Left lobe of liver (tissue), 2 donors: ENCODE data around the gene TUBAL3. TPM values are rescaled to one million over a fixed set of nuclear protein-coding genes. Genes with fewer than 3 reads are reported as not detected.
"Not testable (repeated sequence)": the region's sequence is repeated elsewhere in the genome, so short reads cannot be mapped to it uniquely, and the experiment has no call there.

Experiments
- ATAC-seq: fragments of 200-7000 bp; cut with Tn5 transposase; one replicate; pipeline ENCODE4 v1.9.1; 2020; ENCODE audit warnings: mild to moderate bottlenecking, moderate library complexity
- DNase-seq: peaks from one replicate; pipeline ENCODE4 v3.0.0-alpha.2; 2020; ENCODE audit warnings: low spot score
- total RNA-seq: library from RNA; stranded (reverse); gene quantifications from one replicate; pipeline ENCODE4 v1.2.1, GENCODE V29; 2021
- donor health status: DM: no; HTN: no; CAD: no; lungs with moderate emphysema.
- donor health status: DM: no; HTN: yes; CAD: no.

TUBAL3 gene
- total RNA-seq, 1 donor from 2014 or later = not detected

DNA sequence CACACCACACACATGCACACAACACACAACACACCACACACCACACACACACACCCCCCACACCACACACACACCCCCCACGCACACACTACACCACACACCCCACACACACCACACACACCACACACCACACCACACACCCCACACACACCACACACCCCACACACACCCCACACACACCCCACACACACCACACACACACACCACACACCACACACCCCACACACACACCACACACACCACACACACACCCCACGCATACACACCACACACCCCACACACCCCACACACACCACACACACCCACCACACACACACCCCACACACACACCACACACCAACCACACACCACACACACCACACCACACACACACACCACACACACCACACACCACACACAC, 23.4 kb downstream of the TUBAL3 start:
- DNase-seq (no peak), ATAC-seq (no peak)

DNA sequence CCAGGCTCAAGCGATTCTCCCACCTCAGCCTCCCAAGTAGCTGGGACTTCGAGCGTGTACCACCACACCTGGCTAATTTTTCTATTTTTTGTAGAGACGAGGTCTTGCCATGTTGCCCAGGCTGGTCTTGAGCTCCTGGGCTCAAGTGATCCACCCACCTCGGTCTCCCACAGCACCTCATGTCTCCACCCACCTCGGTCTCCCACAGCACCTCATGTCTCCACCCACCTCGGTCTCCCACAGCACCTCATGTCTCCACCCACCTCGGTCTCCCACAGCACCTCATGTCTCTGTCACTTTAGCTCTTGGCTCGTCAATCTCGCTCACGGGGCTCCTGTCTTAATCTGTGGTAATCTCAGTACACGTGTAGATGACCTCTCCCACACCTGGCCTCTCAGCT, 24.2 kb downstream of the TUBAL3 start:
- DNase-seq, ATAC-seq: not testable (repeated sequence)

DNA sequence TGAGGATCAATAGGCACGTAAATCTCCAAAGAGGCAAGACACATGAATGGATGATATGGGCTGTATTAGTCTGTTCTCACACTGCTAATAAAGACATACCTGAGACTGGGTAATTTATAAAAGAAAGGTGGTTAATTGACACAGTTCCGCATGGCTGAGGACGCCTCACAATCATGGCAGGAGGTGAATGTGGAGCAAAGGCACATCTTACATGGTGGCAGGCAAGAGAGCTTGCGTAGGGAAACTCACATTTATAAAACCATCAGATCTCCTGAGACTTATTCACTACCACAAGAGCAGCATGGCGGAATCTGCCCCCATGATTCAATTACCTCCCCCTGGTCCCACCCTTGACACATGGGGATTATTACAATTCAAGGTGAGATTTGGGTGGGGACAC, 25.4 kb downstream of the TUBAL3 start:
- not testable (repeated sequence) for ATAC-seq, DNase-seq

DNA sequence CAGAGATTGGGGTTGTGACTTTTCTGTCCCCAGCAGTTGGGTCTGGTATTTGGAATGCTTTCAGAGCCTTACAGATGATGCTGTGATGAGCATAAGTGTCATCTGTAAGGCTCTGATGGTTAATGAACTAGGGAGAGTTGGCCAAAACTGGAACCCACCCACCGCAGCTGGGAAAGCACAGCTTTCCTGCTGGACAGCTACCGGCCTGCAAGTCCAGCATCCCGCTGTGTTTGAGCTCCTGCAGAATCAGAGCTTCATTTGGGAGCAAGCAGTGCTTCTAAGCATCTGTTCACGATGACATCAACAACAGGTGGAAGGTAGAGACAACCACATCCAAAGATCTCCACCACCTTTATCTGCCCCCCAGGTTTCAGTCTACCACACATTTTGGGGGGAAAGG, 28.2 kb downstream of the TUBAL3 start:
- no peak for ATAC-seq

DNA sequence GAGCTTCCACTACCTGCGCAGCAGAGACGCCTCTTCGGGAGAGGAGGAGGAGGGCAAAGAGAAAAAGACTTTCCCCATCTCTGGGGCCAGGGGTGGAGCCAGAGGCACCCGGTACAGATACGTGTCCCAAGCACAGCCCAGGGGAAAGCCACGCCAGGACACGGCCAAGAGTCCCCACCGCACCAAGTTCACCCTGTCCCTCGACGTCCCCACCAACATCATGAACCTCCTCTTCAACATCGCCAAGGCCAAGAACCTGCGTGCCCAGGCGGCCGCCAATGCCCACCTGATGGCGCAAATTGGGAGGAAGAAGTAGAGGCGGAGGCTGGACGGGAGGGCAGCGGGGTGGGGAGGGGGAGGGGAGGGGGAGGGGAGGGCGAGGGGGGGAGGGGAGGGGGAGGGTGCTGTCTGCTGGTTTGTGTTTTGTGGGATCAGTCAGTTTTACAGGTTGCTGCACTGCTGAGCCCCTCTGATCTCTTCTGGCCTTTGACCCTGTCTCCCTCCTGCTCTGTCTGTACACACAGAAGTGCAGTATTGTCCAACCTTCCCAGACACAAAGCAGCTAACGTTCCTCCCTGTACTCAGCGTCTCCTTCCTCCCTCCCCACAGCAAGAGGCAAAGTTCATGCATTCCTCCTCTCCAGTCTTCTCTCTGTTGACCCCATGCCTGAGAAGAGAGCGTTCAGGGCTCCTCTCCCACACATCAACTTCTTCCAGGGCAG, 30.6 kb downstream of the TUBAL3 start:
- ATAC-seq (no peak), DNase-seq (no peak)

More for the DNA sequence above, 28.2 kb downstream of the TUBAL3 start:
- no peak for DNase-seq

DNA sequence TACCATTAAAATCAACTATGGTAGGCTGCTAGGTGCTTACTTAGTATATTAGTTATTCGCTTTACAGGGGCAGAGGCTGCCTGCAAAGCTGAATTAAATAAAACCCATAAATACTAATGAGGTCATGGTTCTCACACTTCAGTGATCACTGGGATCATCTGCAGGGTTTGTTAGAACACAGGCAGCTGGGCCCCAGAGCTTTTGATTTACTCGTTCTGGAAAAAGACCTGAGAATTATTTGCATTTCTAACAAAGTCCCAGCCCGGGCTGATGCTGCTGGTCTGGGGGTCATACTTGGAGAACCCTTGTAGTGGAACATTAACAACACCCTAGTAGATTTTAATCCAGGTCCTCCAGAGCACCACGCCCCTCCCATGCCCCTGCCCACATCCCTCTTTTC, 31.3 kb downstream of the TUBAL3 start:
- ATAC-seq (no peak), DNase-seq (no peak)

DNA sequence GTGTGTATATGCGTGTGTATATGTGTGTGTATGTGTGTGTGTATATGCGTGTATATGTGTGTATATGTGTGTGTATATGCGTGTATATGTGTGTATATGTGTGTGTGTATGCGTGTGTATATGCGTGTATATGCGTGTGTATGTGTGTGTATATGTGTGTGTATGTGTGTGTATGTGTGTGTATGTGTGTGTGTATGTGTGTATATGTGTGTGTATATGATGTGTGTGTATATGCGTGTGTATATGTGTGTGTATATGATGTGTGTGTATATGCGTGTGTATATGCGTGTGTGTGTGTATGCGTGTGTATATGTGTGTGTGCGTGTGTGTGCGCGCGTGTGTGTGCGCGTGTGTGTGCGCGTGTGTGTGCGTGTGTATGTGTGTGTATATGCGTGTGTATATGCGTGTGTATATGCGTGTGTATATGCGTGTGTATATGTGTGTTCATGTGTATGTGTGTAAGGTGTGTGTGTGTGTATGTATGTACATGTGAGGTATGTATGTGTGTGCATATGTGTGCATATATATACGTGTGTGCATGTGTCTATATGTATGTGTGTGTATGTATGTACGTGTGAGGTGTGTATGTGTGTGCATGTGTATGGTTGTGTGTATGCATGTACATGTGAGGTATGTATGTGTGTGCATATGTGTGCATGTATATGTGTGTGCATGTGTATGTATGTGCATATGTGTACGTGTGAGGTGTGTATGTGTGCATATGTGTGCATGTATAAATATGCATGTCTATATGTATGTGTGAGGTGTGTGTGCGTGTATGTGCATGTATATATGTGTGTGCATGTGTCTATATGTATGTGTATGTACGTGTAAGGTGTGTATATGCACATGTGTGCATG, 33.9 kb downstream of the TUBAL3 start:
- ATAC-seq (no peak), DNase-seq (no peak)

DNA sequence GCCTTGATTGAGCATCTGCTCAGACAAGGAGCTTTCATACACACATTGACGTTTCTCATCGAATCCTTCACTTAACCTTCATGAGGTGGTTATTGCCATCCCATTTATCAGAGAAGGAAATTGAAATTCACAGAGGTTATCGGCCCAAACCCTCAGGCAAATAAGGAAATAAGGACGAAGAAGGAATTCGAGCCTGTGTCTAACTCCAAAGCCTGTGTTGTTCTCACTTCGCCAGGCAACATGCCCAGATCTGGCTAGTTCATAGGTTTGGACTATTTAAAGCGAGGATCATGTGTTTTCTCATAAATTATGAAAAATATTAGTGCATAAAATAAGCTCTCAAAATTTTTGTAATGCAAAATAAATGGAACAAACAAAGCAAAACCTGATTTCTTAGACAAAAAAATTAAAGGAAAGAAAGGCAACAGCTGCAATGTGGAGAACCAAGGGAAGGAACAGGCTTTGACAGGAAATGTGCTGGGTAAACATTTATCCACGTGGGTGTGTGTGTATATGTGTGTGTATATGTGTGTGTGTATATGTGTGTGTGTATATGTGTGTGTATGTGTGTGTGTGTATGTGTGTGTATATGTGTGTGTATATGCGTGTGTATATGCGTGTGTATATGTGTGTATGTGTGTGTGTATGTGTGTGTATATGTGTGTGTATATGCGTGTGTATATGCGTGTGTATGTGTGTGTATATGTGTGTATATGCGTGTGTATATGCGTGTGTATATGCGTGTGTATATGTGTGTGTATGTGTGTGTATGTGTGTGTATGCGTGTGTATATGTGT, 35.1 kb downstream of the TUBAL3 start:
- ATAC-seq = no peak

DNA sequence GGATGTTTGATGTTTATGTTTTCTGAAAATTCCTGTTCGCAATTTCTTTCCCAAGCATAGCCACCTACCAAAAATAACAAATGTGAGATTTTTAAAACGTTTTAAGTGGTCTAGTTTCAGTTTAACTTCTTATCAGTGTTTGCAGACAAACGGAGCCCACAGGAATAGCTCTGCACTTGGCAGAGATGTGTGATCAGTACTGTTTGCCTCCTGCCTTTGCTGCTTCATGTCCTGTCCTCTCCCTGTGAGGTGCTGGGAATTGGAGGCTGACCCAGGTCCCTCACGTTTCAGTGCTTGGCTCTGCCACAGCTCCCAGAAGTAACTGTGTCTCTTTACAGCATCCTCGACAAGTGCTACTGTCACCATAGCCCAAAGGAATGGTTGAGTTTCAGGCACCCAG, 38.7 kb downstream of the TUBAL3 start:
- ATAC-seq = no peak
- DNase-seq = no peak

More for the DNA sequence above, 35.1 kb downstream of the TUBAL3 start:
- no peak for DNase-seq

DNA sequence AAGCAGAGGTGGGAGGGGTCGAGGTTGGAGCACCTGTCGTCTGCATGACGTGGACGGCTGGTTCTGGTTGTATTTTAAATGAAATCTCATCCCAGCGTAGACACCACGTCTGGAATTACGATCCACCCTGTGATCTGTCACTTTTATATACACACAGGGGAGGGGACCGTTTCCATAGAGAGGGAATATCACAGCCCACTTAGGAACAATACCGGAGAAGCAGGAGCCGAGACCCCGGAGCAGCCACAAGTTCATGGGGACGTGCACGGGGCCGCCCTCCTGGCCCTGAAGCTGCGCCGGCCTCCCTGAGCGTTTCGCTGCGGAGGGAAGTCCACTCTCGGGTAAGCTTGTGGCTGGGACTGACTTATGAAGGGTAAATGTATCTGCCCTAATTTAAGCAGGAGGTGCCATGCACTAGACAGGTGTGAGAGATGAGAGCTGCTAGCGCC, 39.7 kb downstream of the TUBAL3 start, which contains the start of gene UCN3:
Gene UCN3, plus strand, starts transcription at position 77 of the 449 bp plus-strand sequence. CDS start 8,755 bp downstream, outside the sequence.
- ATAC-seq = no peak
- no peak for DNase-seq

DNA sequence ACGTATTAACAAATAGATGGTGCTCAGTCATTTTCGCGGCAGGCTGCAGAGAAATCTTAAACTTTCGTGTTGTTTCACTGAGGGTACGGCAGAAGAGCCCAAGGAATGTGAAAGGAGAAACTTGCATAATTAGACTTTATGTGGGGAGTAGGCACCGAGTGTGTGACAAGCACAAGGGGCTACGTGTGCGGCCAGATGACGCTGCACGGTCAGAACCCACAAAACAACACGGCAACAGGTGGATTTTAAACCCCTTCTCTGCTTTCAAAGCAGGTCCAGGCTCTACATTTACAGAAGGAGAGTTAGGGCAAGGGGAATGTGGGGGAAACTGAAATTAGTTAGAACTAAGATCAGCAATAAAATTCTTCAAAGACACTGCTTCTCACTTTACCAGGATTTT, 40.3 kb downstream of the TUBAL3 start:
- DNase-seq = no peak
- no peak for ATAC-seq

DNA sequence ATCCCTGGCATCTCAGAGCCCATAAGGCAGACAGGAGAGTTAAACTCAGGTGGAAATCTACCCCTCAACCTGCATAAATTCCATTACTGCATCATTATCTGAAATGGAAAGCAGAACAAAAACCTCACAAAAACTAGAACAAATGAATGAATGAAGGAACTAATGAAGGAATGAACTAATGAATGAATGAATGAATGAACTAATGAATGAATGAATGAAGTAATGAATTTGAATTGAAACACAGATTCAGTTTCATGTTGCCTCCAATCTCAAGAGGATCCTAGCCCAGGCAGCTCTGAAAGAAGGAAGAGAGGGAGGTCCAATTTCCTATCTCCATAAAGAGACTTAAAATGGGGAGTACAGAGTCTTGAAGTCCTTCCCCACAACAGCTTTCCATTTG, 41.8 kb downstream of the TUBAL3 start:
- DNase-seq = no peak
- no peak for ATAC-seq

DNA sequence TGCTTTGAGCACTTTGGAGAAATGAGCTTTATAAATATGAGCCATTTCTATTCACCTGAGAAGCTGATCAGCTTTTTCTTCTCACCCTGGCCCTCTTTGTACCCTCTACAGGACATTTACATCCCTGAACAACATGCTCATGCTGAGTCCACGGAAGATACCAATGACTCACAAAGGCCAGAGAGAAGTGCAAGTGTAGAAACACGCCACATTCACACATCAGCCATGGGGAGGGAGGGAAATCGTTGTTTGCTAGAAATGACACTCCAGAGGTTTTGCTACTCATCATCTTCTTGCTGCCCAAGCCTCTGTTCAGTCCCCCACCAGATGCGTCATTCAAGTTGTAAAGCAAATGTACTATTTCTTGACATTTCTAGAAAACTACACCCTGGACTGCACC, 42.7 kb downstream of the TUBAL3 start:
- DNase-seq = no peak
- ATAC-seq = no peak

DNA sequence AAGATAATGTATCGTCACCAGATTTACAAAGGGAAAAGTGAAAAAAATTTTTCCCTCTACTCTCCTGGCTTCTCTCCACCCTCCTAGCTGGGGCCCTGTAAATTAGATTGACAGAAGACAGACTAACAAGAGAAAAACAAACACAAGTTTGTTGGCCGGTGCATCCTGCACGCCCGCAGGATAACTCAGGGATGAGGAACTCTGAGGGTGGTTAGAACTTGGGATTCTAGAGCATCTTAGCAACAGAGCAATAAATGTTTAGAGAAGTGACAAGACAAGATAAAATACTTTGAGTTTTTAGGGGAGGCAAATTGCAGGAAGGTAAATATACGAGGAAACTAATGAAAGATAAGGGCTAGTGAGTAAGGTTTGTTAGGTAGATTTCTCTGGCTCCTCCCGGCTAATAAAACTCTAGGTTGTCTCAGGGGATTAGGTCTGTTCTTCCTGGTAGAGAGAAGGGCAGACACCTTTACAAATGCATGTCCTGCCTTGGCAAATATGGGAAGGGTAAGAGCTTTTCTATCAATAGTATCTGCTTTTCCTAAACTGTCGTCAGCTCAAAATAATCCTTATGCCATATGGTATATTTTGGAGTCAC, 44.2 kb downstream of the TUBAL3 start:
- no peak for ATAC-seq

DNA sequence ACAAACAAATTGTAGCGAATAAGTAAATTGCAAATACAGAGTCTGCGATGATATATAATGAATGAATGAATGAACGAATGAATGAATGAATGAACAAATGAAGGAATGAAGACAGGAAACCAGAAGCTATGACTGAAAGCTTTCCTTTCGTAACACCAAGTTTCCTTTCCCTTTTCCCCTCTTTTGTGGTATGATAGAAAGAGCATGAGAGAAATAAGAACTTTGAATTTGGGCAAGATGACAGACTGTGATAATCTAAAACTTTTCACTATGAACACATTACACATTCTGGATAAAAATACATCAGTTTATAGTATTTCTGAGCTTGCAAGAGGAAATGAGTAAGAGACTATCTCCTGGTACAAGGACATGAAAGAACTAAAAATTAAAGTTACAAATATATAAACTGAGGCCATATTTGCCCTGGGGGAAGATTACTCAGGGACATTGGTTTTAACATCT, 48.3 kb downstream of the TUBAL3 start:
- ATAC-seq (no peak), DNase-seq (no peak)

More for the DNA sequence above, 44.2 kb downstream of the TUBAL3 start:
- no peak for DNase-seq

DNA sequence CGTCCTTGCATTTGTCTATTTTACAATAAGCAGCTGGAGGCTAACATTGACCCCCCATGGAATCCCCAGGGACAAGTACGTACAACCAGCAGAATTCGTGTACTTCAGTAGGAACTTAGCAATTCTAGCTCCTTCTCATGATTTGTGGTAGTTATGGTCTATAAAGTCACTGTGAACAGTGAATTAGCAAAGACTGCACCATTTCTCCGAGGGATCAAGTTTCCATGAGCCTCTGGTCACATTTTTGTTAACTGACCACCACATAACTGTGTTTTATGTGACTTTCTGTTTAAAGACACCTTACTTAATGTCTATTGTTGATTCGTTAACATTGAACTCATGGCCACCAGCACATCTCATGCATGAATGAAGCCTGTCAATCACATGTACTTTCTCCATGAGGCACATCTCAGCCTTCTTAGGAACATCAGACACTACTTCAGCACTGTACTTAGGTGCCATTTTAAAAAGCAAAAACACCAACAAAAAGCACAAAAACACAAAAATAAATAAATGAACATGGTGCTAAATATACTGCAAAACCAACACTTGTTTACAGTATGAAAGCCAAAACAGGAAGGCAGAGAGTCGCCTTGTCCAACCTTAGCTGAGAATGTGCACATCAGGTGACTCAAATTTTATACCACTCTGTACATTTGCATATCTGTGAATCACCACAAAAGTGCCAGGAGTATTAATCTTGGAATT, 48.9 kb downstream of the TUBAL3 start:
- no peak for ATAC-seq
- DNase-seq = no peak

DNA sequence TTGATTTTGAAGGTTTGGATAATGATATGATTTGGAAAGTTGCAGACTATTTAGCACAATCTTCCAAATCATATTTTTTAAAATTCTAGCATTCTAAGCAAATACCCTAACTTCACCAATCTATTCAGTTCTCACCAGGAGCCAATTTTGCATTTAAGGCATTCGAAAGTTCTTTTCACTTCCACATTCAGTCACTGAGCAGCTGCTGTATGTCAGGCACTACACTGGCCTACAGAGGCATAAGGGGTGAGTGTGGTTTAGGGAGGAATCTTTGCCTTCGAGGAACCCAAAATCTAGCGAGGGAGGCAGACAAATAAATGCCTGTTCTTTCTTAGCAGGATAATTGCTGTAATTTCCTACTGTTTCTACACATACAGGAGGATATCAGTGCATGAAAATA, 50.6 kb downstream of the TUBAL3 start:
- ATAC-seq = no peak
- no peak for DNase-seq

DNA sequence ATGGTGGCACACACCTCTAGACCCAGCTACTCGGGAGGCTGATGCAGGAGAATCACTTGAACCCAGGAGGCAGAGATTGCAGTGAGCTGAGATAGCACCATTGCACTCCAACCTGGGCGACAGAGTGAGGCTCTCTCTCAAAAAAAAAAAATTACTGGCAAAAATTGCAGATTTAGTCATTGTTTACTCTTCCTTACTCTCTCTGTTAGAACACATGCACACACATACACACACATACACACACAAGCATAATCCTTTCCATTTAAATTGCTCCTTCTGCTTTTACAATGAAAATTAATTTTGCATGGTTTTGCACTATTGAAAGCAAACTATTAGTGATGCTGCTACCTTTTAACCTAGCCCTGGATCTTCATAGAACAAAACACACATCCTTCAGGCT, 55.3 kb downstream of the TUBAL3 start:
- no peak for ATAC-seq
- DNase-seq = no peak

DNA sequence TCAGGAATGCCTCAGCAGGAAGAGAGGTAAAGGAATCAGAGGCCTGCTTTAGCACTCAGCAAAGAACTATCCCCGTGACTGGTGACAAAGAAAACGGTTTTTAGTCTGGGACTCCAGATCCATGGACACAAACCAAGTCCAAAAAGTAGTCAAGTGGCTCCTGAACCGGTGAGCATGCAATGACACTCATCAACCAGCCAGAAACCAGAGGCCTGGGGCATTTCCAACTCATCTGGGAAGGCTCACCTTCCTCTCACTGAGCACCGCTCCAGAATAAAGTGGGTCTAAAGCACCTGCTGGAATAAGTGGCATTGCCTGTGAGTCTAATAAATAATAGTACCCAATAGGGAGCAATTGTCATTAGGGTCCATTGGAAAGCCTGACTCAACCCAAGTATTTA, 57.7 kb downstream of the TUBAL3 start:
- DNase-seq (no peak), ATAC-seq (no peak)

DNA sequence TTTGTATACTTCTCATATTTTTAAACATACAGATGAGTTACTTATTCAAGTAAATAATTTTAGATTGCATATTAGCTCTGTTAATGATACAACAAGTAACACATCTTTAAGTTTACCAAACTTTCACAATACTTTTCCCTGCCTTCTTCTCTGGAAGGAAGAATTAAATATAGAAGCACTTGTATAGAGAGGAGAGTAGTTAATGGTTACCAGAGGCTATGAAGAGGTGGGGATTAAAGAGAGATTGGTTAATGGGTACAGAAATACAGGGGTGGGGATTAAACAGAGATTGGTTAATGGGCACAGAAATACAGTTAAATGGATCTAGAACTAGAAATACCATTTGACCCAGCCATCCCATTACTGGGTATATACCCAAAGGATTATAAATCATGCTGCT, 59.9 kb downstream of the TUBAL3 start:
- no peak for ATAC-seq
- DNase-seq = no peak
